NCI-H2107 (cell line): ENCODE results near the gene UTF1.

Experiments
- DNase-seq: peaks from one replicate; lab custom pipeline; 2025; lab: John Stamatoyannopoulos, UW

Gene UTF1

DNA sequence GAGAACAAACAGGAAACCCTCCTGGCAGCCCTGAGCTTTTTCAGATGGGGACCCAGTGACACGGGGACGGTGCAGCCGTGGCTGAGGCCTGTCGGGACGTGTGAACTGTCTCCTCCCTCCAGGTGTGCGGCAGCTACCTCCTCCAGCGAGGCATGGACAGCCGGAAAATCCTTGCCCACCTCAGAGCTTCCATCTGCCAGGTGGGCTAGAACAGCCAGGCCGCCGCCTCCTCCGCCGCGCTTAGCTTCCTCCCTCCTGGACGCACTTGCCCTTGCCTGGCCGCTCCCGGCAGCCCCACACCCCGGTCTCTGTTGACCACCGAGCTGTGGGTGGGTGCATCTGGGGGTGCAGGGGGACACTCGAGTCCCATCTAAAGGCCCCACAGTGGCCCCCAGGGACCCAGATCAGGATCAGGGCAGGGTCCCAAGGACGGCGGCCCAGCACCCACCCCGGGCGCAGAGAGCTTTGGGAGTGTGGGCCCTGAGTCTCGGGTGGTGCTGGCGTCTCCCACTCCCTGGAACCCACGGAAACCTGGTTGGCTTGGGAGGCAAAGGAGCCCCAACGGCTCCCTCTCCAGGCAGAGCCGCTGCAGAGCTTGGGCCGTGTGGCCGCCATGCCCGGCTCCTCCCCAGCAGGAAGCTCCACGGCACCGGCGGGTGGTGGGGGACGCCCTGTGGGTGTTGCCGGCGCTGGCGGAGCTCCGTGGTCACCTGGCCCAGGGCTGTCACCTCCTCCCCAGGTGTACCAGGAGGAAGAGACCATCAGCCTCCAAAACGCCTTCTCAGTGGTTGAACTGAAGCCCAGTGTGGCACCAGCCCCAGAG lies 32.9 kb upstream of the UTF1 start:
- no peak for DNase-seq

- no peak for DNase-seq
Observed at GRCh38 chr10:133197786-133198185, 32.2 kb upstream of the UTF1 start.

- no peak for DNase-seq
Observed at GRCh38 chr10:133198206-133198605, 31.8 kb upstream of the UTF1 start.

DNA sequence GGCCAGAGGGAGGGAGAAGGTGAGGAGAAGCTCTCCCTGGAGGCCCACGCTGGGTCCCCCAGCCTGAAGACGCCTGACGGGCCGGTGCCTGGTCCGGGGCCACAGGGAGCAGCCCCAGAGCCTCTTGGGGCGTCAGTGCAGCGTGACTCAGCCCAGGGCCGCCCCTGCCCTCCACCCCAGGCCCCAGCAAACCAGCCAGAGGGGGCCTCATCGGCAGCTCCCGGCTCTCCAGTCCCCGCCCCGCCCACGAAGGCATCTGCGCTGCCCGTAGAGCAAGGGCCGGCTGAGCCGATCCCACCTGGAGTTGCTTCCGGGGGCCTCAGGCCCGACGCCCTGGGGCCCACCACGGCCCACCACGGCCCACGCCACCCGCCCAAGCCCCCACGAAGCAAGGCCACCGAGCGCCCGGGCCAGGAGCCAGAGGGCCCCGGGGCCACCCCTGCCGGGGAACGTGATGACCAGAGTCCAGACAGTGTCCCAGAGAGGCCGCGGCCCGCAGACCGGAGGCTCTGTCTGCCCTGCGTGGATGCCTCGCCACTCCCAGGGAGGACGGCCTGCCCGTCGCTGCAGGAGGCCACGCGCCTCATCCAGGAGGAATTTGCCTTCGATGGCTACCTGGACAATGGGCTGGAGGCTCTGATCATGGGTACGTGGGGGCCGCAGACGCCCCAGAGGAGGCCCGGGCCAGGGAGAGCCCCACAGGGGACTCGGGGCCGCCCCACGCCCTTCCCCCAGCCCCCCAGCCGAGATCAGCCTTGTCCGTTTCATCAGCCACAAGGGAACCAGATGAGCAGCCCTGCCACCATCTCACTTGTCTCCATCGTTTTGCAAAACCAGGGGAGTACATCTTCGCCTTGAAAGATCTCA lies 31.2 kb upstream of the UTF1 start:
- no peak for DNase-seq

DNA sequence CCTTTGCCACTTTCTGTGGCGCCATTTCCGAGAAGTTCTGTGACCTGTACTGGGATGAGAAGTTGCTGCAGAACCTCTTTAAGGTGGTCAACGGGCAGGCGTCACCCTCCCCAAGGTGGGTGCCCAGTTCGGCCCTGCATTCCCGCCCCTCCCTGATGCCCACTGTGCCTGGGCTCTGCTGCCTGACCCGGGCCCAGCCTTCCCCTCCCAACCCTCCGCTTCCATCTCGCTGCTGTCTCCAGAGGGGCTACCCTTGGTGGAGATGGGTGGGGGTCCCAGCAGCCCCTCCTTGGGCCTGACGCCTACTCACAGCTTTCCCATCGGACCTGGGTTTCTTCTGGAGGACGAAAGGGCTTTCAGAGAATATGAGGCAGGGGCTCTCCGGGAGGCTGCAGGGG lies 30.5 kb upstream of the UTF1 start:
- no peak for DNase-seq

- DNase-seq: no peak
Observed at GRCh38 chr10:133199992-133200611, 29.9 kb upstream of the UTF1 start.

GRCh38 chr10:133200621-133201031 lies 29.4 kb upstream of the UTF1 start:
- no peak for DNase-seq

- no peak for DNase-seq
Observed at GRCh38 chr10:133201151-133201947, 28.7 kb upstream of the UTF1 start.

- no peak for DNase-seq
Observed at GRCh38 chr10:133201948-133202725, 27.9 kb upstream of the UTF1 start.

DNA sequence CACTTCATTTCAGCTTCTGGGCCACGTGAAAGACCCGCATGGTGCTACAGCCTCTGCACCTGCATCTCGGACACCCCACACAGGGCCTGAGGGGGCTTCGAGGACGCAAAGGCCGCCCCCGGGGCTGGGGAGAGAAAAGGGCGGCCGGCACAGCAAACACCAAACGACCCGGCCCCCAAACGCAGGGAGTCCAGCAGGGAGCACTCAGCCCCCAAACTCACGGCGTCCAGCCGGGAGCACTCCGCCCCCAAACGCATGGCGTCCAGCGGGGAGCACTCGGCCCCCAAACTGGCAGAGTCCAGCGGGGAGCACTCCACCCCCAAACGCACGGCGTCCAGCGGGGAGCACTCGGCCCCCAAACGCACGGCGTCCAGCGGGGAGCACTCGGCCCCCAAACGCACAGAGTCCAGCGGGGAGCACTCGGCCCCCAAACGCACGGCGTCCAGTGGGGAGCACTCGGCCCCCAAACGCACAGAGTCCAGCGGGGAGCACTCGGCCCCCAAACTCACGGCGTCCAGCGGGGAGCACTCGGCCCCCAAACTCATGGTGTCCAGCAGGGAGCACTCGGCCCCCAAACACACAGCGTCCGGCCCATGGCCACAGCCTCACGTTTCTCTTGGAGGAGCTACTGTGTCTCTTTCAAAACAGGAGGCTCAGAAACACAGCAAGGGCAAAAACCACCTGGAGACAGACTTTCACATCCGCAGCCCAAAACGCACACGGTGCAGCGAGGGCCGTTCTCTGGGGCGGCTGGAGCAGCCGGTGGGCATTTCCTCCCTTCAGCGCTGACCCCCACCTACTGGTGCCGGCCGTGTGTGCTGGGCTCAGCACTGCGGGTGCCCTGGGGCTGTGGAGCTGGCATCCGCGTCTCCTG lies 27.0 kb upstream of the UTF1 start:
- DNase-seq: no peak

GRCh38 chr10:133203652-133204195 lies 26.3 kb upstream of the UTF1 start:
- no peak for DNase-seq

DNA sequence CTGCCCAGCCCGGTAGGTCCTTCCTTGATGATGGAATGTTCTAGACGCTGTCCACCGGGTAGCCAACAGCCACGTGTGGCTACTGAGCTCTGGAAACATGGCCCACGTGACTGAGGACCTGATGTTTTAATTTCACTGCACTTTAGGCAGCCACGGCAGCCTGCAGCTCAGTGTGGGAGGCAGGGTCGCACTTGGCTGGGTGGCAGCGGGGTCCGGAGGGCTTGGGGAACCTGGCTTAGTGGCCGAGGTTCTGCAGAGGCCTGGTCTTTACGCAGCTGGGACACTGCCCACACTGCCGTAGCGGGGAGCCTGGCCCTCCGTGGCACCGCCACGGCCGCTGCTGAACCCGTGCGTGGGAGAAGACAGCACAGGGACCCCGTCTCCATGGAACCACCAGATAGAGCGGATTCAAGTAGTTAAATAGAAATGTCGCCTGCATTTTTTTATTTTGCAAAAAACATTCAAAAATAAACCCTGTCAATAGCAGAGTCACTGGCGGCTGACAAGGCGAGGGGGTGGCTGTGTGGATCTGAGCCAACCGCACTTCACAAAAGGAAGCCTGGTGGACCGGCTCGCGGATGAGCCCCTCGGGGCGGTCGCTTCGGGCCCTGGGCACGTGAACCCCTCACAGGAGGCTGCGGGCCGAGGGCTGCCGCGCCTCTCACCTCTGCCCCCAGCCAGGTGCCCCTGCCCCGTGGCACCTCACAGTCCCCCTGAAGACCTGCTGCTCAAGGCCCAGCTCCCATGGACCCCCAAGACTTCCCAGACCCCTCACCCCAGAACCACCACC lies 25.6 kb upstream of the UTF1 start:
- DNase-seq: no peak

DNA sequence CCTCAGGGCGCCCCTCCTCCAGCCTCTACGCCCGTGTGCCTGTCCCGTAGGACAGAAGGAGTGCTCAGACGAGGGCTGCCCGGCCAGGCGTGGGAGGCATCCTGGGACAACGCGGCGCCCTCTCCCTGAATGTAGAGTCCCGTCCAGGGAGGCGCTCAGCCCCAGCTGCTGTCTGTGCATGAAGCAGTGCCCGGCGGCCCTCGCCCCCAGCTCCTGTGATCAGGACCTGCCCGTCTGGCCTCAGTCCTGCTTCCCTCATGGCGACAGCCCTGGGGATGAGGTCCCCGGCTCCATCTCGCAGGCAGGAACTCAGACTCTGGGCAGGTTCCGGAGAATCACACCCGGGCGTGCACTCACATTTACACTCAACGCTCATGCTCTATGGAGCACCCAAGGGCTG lies 24.9 kb upstream of the UTF1 start:
- no peak for DNase-seq

GRCh38 chr10:133206356-133207040 lies 23.5 kb upstream of the UTF1 start:
- no peak for DNase-seq

DNA sequence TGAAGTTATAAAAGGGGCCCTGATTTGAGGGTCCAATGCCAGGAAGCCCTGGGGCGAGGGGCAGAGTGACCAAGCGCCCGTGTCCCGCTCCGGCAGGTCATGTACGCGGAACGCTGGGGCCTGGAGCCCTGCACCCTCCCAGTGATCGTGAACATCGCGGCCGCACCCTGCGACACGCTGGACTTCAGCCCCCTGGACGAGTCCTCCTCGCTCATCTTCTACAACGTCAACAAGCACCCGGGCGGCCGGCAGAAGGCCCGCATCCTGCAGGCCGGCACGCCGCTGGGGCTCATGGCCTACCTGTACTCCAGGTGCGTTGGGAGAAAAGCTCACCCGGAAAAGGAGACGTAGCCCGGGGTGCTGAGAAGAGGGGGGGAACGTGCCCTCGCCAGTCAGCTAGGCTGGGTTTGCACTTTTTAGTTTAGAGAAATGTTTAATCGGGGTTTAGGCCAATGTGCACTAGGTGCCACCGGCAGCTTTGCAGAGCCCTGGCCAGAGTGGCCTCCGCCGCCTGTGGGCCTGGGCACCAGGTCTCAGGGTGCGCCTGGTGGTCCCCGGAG lies 22.9 kb upstream of the UTF1 start:
- DNase-seq: no peak

DNA sequence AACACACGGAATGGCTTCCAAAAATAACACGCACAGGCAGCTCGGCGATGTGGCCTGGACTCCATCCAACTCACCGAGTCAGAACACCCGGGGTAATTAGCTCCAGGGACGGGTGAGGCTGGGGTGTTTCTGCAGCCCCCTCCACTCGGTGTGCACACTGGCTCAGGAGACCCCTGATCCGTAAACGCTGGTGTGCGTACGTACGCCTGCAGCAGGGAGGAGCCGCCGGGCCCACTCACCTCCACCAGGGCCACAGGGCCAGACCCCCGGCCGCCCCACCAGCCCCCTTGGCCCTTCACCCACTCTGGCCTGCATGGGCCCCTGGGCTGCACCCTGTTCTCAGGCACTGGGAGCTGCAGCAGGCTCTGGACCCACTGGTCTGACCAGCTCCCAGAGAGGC lies 22.4 kb upstream of the UTF1 start:
- no peak for DNase-seq

DNA sequence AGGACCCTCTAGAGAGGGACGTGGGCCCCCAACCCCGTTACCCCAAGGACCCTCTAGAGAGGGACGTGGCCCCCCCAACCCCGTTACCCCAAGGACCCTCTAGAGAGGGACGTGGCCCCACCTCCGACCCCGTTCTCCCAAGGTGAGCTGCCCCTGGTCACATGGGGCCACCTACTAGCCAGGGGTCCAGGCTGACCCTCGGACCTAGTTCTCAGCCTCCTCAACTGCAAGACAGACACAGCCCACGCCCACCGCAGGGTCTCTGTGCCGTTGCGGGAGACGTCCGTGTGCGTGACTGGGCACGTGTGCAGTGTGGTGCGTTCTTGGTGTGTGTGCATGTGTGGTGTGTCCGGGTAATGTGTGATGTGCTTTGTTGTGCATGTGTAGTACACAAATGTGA lies 21.6 kb upstream of the UTF1 start:
- DNase-seq: no peak

- DNase-seq: no peak
Observed at GRCh38 chr10:133209117-133209516, 20.9 kb upstream of the UTF1 start.
